ENCODE results near the gene NFIA.

Gene NFIA

DNA sequence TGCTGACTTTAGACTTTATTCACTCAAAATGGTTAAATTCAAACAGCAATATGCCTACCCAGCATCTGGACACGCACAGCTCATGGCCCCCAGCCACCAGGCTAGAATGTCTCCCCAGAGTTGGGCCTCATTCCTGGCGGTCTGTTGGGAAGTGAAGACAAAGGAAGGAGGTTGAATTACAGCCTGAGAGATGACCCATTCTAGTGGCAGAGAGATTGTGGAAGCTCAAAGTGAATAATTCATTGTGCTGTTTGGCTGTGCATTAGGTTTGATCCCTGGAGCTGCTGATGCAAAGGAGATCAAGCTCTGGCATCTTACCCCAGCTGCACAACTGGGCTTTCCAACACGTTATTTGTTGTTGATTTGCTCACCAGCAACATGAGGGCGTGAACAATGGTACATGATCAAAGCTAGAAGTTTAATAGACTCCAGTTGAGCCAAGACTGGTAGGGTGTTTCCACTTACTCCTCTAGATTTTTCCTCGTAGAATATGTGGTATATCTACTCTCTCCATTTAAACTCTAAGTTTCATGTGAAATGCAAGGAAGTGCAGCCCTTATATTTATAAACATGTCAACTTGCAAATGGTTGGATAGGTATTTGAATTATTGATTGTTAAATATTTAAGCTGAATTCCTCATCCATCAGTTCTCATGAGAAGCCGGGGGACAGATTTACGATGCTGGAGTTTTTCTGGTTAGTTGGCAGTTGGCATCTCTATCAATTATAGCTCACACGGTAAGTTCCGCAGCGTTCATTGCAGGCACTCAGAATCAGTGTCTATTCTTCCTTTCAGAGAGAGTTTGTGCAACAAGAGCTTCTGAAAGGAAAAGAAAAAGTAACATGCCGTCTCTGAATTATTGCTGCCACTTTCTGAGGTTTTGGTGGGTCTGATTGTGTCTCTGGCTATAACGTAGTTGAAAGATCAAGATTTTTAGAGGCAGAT, 419.9 kb downstream of the NFIA start:
- no peak overlapping the region for H3K27ac ChIP-seq (ENCODE audit: extremely low read depth, low read depth, low read length)
- no peak overlapping the region for H3K4me3 ChIP-seq (ENCODE audit: low read depth, low read length)
- no peaks in the 10 kb centered on the region for H3K9me3 ChIP-seq (ENCODE audit: control insufficient read depth, insufficient read depth, low read depth, low read length)
- TF ChIP-seq BCL11A (tag by site-specific recombination; IDR thresholded peaks at IDR 0.05; ENCODE audit: low read depth): no peak
- TF ChIP-seq ZXDB (tag by site-specific recombination; IDR thresholded peaks at IDR 0.05): no peak
- TF ChIP-seq ZNF248 (tag by site-specific recombination; IDR thresholded peaks at IDR 0.05): no peak
- TF ChIP-seq, protein P1, sequence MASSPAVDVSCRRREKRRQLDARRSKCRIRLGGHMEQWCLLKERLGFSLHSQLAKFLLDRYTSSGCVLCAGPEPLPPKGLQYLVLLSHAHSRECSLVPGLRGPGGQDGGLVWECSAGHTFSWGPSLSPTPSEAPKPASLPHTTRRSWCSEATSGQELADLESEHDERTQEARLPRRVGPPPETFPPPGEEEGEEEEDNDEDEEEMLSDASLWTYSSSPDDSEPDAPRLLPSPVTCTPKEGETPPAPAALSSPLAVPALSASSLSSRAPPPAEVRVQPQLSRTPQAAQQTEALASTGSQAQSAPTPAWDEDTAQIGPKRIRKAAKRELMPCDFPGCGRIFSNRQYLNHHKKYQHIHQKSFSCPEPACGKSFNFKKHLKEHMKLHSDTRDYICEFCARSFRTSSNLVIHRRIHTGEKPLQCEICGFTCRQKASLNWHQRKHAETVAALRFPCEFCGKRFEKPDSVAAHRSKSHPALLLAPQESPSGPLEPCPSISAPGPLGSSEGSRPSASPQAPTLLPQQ (tag by site-specific recombination; IDR thresholded peaks at IDR 0.05): no peak
- TF ChIP-seq, protein P2, sequence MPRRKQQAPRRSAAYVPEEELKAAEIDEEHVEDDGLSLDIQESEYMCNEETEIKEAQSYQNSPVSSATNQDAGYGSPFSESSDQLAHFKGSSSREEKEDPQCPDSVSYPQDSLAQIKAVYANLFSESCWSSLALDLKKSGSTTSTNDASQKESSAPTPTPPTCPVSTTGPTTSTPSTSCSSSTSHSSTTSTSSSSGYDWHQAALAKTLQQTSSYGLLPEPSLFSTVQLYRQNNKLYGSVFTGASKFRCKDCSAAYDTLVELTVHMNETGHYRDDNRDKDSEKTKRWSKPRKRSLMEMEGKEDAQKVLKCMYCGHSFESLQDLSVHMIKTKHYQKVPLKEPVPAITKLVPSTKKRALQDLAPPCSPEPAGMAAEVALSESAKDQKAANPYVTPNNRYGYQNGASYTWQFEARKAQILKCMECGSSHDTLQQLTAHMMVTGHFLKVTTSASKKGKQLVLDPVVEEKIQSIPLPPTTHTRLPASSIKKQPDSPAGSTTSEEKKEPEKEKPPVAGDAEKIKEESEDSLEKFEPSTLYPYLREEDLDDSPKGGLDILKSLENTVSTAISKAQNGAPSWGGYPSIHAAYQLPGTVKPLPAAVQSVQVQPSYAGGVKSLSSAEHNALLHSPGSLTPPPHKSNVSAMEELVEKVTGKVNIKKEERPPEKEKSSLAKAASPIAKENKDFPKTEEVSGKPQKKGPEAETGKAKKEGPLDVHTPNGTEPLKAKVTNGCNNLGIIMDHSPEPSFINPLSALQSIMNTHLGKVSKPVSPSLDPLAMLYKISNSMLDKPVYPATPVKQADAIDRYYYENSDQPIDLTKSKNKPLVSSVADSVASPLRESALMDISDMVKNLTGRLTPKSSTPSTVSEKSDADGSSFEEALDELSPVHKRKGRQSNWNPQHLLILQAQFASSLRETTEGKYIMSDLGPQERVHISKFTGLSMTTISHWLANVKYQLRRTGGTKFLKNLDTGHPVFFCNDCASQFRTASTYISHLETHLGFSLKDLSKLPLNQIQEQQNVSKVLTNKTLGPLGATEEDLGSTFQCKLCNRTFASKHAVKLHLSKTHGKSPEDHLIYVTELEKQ (tag by site-specific recombination; IDR thresholded peaks at IDR 0.05; ENCODE audit: borderline replicate concordance): no peak
- TF ChIP-seq ZNF223 (tag by site-specific recombination; IDR thresholded peaks at IDR 0.05): no peak
- no peak for TF ChIP-seq OSR2 (tag by site-specific recombination; IDR thresholded peaks at IDR 0.05)
- TF ChIP-seq ZSCAN30 (tag by site-specific recombination; IDR thresholded peaks at IDR 0.05): no peak
- no peak for TF ChIP-seq MEIS1 (CRISPR knock-in tag; IDR thresholded peaks at IDR 0.05; ENCODE audit: borderline replicate concordance)
- TF ChIP-seq ZBTB21 (tag by site-specific recombination; IDR thresholded peaks at IDR 0.05): no peak
- no peak for TF ChIP-seq ZNF664 (tag by site-specific recombination; IDR thresholded peaks at IDR 0.05)
- TF ChIP-seq ZBTB7A (tag by site-specific recombination; IDR thresholded peaks at IDR 0.05; ENCODE audit: low read depth): no peak
- no peak for TF ChIP-seq ZBTB26 (tag by site-specific recombination; optimal IDR thresholded peaks at IDR 0.05)
- TF ChIP-seq, protein P3, sequence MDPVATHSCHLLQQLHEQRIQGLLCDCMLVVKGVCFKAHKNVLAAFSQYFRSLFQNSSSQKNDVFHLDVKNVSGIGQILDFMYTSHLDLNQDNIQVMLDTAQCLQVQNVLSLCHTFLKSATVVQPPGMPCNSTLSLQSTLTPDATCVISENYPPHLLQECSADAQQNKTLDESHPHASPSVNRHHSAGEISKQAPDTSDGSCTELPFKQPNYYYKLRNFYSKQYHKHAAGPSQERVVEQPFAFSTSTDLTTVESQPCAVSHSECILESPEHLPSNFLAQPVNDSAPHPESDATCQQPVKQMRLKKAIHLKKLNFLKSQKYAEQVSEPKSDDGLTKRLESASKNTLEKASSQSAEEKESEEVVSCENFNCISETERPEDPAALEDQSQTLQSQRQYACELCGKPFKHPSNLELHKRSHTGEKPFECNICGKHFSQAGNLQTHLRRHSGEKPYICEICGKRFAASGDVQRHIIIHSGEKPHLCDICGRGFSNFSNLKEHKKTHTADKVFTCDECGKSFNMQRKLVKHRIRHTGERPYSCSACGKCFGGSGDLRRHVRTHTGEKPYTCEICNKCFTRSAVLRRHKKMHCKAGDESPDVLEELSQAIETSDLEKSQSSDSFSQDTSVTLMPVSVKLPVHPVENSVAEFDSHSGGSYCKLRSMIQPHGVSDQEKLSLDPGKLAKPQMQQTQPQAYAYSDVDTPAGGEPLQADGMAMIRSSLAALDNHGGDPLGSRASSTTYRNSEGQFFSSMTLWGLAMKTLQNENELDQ (tag by site-specific recombination; IDR thresholded peaks at IDR 0.05; ENCODE audit: low read depth): no peak
- H3K4me1 ChIP-seq (ENCODE audit: control insufficient read depth, insufficient read depth, low read length): no peaks in the 10 kb centered on the region
- ChIA-PET CTCF (interaction anchor here (0.9 to 1.5 kb wide), 2 partner anchors 15 to 411 kb away, joined by 3 read pairs; no protein-coding TSS in a partner anchor), POLR2A (no interaction called here)
- no peaks in the 10 kb centered on the region for H3K36me3 ChIP-seq (ENCODE audit: control insufficient read depth in 2 of 2, insufficient read depth in 1 of 2, low read length in 2 of 2)

GRCh38 chr1:61504305-61504704, 421.9 kb downstream of the NFIA start:
- POLR2A ChIA-PET: no interaction called here
- Histone ChIP-seq H3K9me3 (ENCODE audit: control insufficient read depth, insufficient read depth, low read depth, low read length) (no peaks in the 10 kb centered on the region), H3K4me1 (ENCODE audit: control insufficient read depth, insufficient read depth, low read length) (no peaks in the 10 kb centered on the region), H3K4me3 (ENCODE audit: low read depth, low read length) (no peak overlapping the region), H3K36me3 (ENCODE audit: control insufficient read depth in 2 of 2, insufficient read depth in 1 of 2, low read length in 2 of 2) (no peaks in the 10 kb centered on the region), H3K27ac (ENCODE audit: extremely low read depth, low read depth, low read length) (no peak overlapping the region)
- peak; percentile 93 for TF ChIP-seq ZNF239 (tag by site-specific recombination; IDR thresholded peaks at IDR 0.05)
- TF ChIP-seq ZNF639 (tag by site-specific recombination; IDR thresholded peaks at IDR 0.05): no peak
- CTCF ChIA-PET: no interaction called here

Data from HEK293 (cell line).